ENCODE measurements around the gene FBXO11.

- TF ChIP-seq CTCF (conservative IDR thresholded peaks at IDR 0.05) (no peak), ZFX (IDR thresholded peaks at IDR 0.05) (no peak)
These were observed 29.4 kb downstream of the FBXO11 start for GRCh38 chr2:47876912-47877311.
